T-cell (primary cell): ENCODE data around the gene NEBL. TPM values are rescaled to one million over a fixed set of nuclear protein-coding genes. Genes with fewer than 3 reads are reported as not detected.

Experiments
- ATAC-seq, 4 experiments: fragments of 200-7000 bp in 3 of 4; fragments of 150-1000 bp in 1 of 4; cut with Tn5 transposase; replicated peaks in 1 of 4; 1 replicate in 3 of 4; 2 replicates in 1 of 4; pipeline ENCODE4 v1.10.0; 2021; ENCODE audit warnings: moderate library complexity in 3 of 4, mild to moderate bottlenecking in 2 of 4, moderate number of reproducible peaks in 1 of 4
- CTCF ChIA-PET, 2 donors: fragments of 300-600 bp; sonication (Branson Sonifier 250); formaldehyde crosslinking; loops; one replicate each; lab custom pipeline; 2022; ENCODE audit warnings: antibody characterized with exemption in 2 of 2; lab: Charles Lee
- POLR2A ChIA-PET, 2 donors: fragments of 300-600 bp; sonication (Branson Sonifier 250); formaldehyde crosslinking; loops; one replicate each; lab custom pipeline; 2022; ENCODE audit warnings: antibody characterized with exemption in 2 of 2; lab: Charles Lee
- DNase-seq, 35 experiments: peaks; one replicate each; pipeline versions ENCODE4 v3.0.0 to v3.0.0-alpha.2; 2013 to 2023
- H3K27ac ChIP-seq: one replicate; pipeline ENCODE4 v1.5.1; 2013; ENCODE audit warnings: low read length
- H3K27me3 ChIP-seq, 2 experiments: replicated peaks in 1 of 2; 1 replicate in 1 of 2; 2 replicates in 1 of 2; pipeline versions ENCODE4 v1.6.1 to v1.7.0; 2013; ENCODE audit warnings: low read length in 1 of 2, mixed read lengths in 1 of 2; ENCODE audit not compliant: control insufficient read depth in 2 of 2, insufficient read depth in 2 of 2; ENCODE audit errors: extremely low read depth in 1 of 2
- H3K36me3 ChIP-seq, 2 donors: 1 replicate in 1 of 2; 2 replicates in 1 of 2; pipeline versions ENCODE4 v1.6.1 to v1.7.0; 2013; ENCODE audit warnings: low read length in 1 of 2; ENCODE audit not compliant: control insufficient read depth in 2 of 2, insufficient read depth in 1 of 2; ENCODE audit errors: extremely low read depth in 1 of 2
- H3K4me1 ChIP-seq, 2 experiments: 1 replicate in 1 of 2; 2 replicates in 1 of 2; pipeline versions ENCODE4 v1.6.1 to v1.7.0; 2013; ENCODE audit warnings: low read length in 2 of 2, mixed read lengths in 1 of 2; ENCODE audit not compliant: insufficient read depth in 2 of 2, control insufficient read depth in 1 of 2; ENCODE audit errors: extremely low read depth in 1 of 2
- H3K4me3 ChIP-seq, 2 donors: 1 replicate in 1 of 2; 2 replicates in 1 of 2; pipeline versions ENCODE4 v1.5.1 to v1.7.0; 2013; ENCODE audit warnings: mild to moderate bottlenecking in 2 of 2, low read length in 1 of 2, moderate library complexity in 1 of 2; ENCODE audit not compliant: control insufficient read depth in 1 of 2; ENCODE audit errors: extremely low read depth in 1 of 2
- H3K9me3 ChIP-seq: 2 replicates; pipeline ENCODE4 v1.7.0; 2013
- H3K27ac Mint-ChIP-seq, 2 donors: one replicate each; pipeline ENCODE4 v1.8.0; 2020 to 2021; ENCODE audit warnings: mild to moderate bottlenecking in 2 of 2, mixed read lengths in 2 of 2
- H3K27me3 Mint-ChIP-seq, 2 donors: one replicate each; pipeline ENCODE4 v1.8.0; 2021 to 2022; ENCODE audit warnings: mixed read lengths in 2 of 2
- H3K36me3 Mint-ChIP-seq: one replicate; pipeline ENCODE4 v1.8.0; 2021; ENCODE audit warnings: mixed read lengths
- H3K4me1 Mint-ChIP-seq, 3 donors: one replicate each; pipeline ENCODE4 v1.8.0; 2020 to 2022; ENCODE audit warnings: mixed read lengths in 3 of 3, mild to moderate bottlenecking in 1 of 3
- H3K4me3 Mint-ChIP-seq, 3 donors: one replicate each; pipeline ENCODE4 v1.8.0; 2020 to 2022; ENCODE audit warnings: mild to moderate bottlenecking in 3 of 3, mixed read lengths in 3 of 3, moderate library complexity in 3 of 3
- H3K9me3 Mint-ChIP-seq, 3 donors: one replicate each; pipeline ENCODE4 v1.8.0; 2020 to 2022; ENCODE audit warnings: mixed read lengths in 3 of 3
- WGBS: methylation state at CpG from one replicate; pipeline ENCODE4 v1.1.5; 2013; ENCODE audit warnings: missing lambda C conversion rate; ENCODE audit not compliant: insufficient coverage; 5-methylcytosine and 5-hydroxymethylcytosine counted together
- total RNA-seq, 35 experiments: library from RNA in 6 of 35; stranded (reverse) in 6 of 35; fragments of 120-200 nt in 1 of 35; gene quantifications; one replicate each; pipeline versions ENCODE4 v1.2.1 to v1.2.4 and lab custom pipeline; 2013 to 2026

NEBL gene
- total RNA-seq, 5 donors from 2014 or later (not counting 1 experiment from before 2014, with no cell fraction given) = 0.41 to 1.4 (median 0.62) TPM

DNA sequence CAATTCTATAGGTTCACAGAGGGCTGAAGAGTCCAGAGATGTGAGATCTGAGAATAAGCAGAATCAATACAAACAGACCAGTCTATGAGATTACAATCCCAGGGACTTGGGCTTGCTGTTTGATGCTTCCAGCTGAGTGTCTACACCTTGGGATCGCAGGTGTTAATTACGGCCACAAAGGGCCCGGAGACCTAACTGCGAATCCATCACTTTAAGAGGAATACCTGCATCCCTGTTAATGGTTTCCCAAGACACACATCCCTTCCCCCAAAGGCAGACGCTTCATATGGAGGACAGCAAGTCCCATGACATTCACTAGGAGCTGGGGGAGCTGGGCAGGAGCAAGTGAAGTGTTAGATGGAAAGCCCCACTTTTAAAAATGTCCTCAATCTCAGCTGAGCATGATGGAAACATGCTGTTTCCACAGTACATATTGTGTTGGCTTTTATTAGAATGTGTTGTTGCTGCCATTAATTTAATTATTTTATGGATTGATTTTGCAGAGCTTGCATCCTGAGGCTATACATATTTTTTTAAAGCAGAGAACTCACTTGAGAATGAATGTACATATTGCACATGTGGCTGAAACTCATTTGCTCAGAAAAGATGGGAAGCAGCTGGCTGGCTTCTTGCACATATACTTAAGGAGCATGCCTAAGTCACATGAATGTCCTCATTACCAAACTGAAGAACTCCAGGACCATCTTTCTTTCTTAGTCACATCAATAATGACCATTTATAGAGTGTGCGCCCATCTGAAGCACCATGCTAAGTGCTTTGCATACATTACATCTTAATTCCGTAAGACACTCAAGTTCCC, 151.3 kb downstream of the NEBL start:
- H3K27me3 ChIP-seq = no peaks in the 10 kb centered on the region
- ChIA-PET POLR2A (no interaction called here), CTCF (no interaction called here)
- WGBS = 93% methylated on average over 3 of the region's 7 CpGs
- no peaks in the 10 kb centered on the region for H3K9me3 ChIP-seq
- H3K27ac ChIP-seq = no peak overlapping the region
- H3K4me1 Mint-ChIP-seq = no peaks in the 10 kb centered on the region
- DNase-seq = no peak
- H3K27ac Mint-ChIP-seq = no peak overlapping the region
- peaks cover 14 to 23% (median 18%) of the 10 kb centered on the region in 3 donors for H3K9me3 Mint-ChIP-seq
- H3K4me3 Mint-ChIP-seq = no peak overlapping the region
- H3K36me3 Mint-ChIP-seq = no peaks in the 10 kb centered on the region
- no peak for ATAC-seq
- no peaks in the 10 kb centered on the region for H3K27me3 Mint-ChIP-seq
- no peaks in the 10 kb centered on the region for H3K4me1 ChIP-seq
- no peak overlapping the region for H3K4me3 ChIP-seq
- H3K36me3 ChIP-seq = no peaks in the 10 kb centered on the region

DNA sequence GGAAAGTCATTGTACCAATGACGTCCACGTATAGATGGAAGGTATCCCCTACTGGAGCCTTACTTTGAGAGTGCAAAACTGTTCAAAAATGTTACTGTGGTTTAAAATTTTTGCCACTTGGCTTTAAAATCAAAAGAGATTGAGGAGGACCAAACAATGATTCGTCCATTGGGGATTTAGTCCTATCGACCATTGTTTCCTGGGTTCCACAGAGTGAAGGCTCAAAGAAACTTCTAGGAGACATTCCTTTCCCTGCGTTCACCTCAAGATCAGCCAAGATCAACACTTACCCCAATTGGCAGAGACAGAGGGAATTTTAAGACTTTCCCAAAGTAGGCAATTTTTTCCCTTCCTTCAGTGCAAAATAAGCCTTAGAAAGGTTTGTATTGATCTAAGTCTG, 152.3 kb downstream of the NEBL start:
- Mint-ChIP-seq H3K27ac (no peak overlapping the region), H3K4me3 (no peak overlapping the region), H3K27me3 (no peaks in the 10 kb centered on the region), H3K9me3 (peaks cover 9 to 14% (median 12%) of the 10 kb centered on the region in 3 donors), H3K4me1 (no peaks in the 10 kb centered on the region), H3K36me3 (no peaks in the 10 kb centered on the region)
- no peak for ATAC-seq
- H3K27me3 ChIP-seq = no peaks in the 10 kb centered on the region
- H3K27ac ChIP-seq = no peak overlapping the region
- POLR2A ChIA-PET = no interaction called here
- 75% methylated on average over 3 of the region's 5 CpGs for WGBS
- CTCF ChIA-PET = interaction anchor here in 1 of 2 donors (0.6 kb wide), 1 partner anchor 93 kb away, joined by 3 read pairs; no protein-coding TSS in a partner anchor
- no peaks in the 10 kb centered on the region for H3K36me3 ChIP-seq
- no peak for DNase-seq
- no peak overlapping the region for H3K4me3 ChIP-seq
- H3K4me1 ChIP-seq = no peaks in the 10 kb centered on the region
- no peaks in the 10 kb centered on the region for H3K9me3 ChIP-seq

DNA sequence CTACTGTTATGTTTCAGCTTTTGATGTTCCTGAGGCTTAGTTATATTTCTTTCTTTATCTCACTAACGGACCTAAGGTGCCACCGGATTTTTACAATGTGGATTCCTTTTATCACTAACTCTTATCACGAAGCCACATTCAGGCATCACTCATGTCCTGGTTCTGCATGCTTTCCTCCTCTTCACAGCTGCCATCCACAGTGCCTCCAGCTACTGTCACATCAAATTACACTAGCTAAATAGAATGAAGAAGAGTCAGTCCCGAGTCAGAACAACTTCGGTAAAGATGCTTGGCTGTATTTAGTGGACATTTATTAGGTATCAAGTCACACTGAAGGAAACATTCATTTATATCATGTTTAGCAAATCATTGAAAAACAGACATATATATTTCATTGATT, 153.2 kb downstream of the NEBL start:
- no peaks in the 10 kb centered on the region for H3K4me1 ChIP-seq
- Mint-ChIP-seq H3K36me3 (no peaks in the 10 kb centered on the region), H3K4me3 (no peak overlapping the region), H3K27ac (no peak overlapping the region), H3K4me1 (no peaks in the 10 kb centered on the region), H3K27me3 (no peaks in the 10 kb centered on the region), H3K9me3 (peaks cover 9 to 11% (median 9%) of the 10 kb centered on the region in 3 donors)
- no peaks in the 10 kb centered on the region for H3K9me3 ChIP-seq
- no peaks in the 10 kb centered on the region for H3K36me3 ChIP-seq
- no peaks in the 10 kb centered on the region for H3K27me3 ChIP-seq
- POLR2A ChIA-PET = no interaction called here
- no peak for ATAC-seq
- 93% methylated on average over 2 of the region's 5 CpGs for WGBS
- H3K27ac ChIP-seq = no peak overlapping the region
- DNase-seq = no peak
- H3K4me3 ChIP-seq = no peak overlapping the region
- CTCF ChIA-PET = interaction anchor here in 1 of 2 donors (0.6 kb wide), 1 partner anchor 94 kb away, joined by 3 read pairs; no protein-coding TSS in a partner anchor

DNA sequence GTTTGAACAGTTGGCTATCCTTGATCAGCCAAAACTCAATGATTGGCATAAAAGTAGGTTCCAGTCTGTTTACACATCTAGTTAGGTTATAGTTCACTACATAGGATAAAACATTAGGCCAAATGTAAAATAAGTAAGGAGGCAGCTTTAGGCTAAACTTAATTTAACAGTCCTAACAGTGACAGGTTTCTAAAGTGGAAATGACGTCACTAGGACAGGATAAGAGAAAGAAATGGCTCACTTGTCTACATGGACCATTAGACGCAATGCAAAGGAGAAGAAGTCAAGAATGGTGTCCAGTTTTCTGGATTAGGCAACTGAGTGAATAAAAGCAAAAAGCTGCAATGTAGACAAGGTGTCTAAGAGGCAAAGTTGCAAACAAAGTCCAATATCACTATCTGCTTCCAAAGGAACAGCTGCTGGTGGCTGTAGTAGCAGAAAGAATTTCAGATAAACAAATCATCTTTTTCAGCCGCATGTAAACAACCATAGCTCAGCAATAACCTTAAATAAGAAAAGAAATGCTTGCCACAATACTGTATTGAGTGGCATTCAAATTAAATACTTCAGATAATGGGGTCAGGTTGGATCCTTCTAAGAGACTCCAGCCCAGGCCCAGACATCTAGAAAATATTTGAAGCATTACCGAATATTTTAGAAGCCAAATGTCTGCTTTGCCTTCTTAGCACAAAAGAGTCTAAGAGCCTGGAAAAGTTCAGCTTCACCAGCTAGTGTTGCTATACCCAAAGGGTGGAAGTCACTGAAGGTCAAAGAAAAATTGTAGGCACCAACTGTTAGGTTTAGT, 154.2 kb downstream of the NEBL start:
- H3K9me3 ChIP-seq = no peaks in the 10 kb centered on the region
- CTCF ChIA-PET = no interaction called here
- H3K4me1 Mint-ChIP-seq = no peaks in the 10 kb centered on the region
- WGBS = 75% methylated on average over 2 of the region's 4 CpGs
- peaks cover 5 to 8% (median 7%) of the 10 kb centered on the region in 3 donors for H3K9me3 Mint-ChIP-seq
- H3K27ac Mint-ChIP-seq = no peak overlapping the region
- no peak for DNase-seq
- no peak overlapping the region for H3K4me3 ChIP-seq
- H3K27me3 Mint-ChIP-seq = no peaks in the 10 kb centered on the region
- no peak overlapping the region for H3K4me3 Mint-ChIP-seq
- H3K36me3 Mint-ChIP-seq = no peaks in the 10 kb centered on the region
- POLR2A ChIA-PET = no interaction called here
- H3K4me1 ChIP-seq = no peaks in the 10 kb centered on the region
- no peak for ATAC-seq
- H3K27me3 ChIP-seq = no peaks in the 10 kb centered on the region
- H3K27ac ChIP-seq = no peak overlapping the region
- no peaks in the 10 kb centered on the region for H3K36me3 ChIP-seq

- ChIA-PET CTCF (no interaction called here), POLR2A (no interaction called here)
- no peak overlapping the region for H3K4me3 ChIP-seq
- Mint-ChIP-seq H3K4me3 (no peak overlapping the region), H3K9me3 (peaks cover 5 to 8% (median 7%) of the 10 kb centered on the region in 3 donors), H3K36me3 (no peaks in the 10 kb centered on the region), H3K4me1 (no peaks in the 10 kb centered on the region), H3K27ac (no peak overlapping the region), H3K27me3 (no peaks in the 10 kb centered on the region)
- no peaks in the 10 kb centered on the region for H3K27me3 ChIP-seq
- DNase-seq = no peak
- no peak for ATAC-seq
- H3K27ac ChIP-seq = no peak overlapping the region
- 100% methylated on average over 1 of the region's 6 CpGs for WGBS
- H3K36me3 ChIP-seq = no peaks in the 10 kb centered on the region
- no peaks in the 10 kb centered on the region for H3K4me1 ChIP-seq
- no peaks in the 10 kb centered on the region for H3K9me3 ChIP-seq
These were observed 157.0 kb downstream of the NEBL start for GRCh38 chr10:20740120-20740519.

DNA sequence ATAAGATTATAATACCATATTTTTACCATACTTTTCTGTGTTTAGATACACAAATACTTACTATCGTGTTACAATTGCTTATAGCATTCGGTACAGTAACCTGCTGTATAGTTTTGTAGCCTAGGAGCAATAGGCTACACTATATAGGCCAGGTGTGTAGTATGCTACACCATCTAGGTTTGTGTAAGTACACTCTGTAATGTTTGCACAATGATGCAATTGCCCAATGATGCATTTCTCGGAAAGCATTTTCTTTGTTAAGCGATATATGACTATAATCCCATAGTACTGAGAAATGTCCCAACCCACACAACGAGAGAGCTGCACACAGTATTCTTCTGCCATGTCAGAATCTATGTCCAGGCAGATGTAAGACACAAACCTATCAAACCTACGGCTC, 160.0 kb downstream of the NEBL start:
- Histone ChIP-seq H3K27me3 (no peaks in the 10 kb centered on the region), H3K36me3 (no peaks in the 10 kb centered on the region), H3K9me3 (no peaks in the 10 kb centered on the region), H3K27ac (no peak overlapping the region), H3K4me3 (no peak overlapping the region), H3K4me1 (no peaks in the 10 kb centered on the region)
- Mint-ChIP-seq H3K4me3 (no peak overlapping the region), H3K27ac (no peak overlapping the region), H3K4me1 (no peaks in the 10 kb centered on the region), H3K9me3 (peaks cover 11 to 13% (median 13%) of the 10 kb centered on the region in 3 donors), H3K36me3 (no peaks in the 10 kb centered on the region), H3K27me3 (no peaks in the 10 kb centered on the region)
- DNase-seq = no peak
- ChIA-PET CTCF (no interaction called here), POLR2A (no interaction called here)
- no peak for ATAC-seq
- 89% methylated on average over 4 of the region's 6 CpGs for WGBS
